ENCODE results near the gene TRIM34. TPM values are rescaled to one million over a fixed set of nuclear protein-coding genes. Genes with fewer than 3 reads are reported as not detected.
"Not testable (repeated sequence)": the region's sequence is repeated elsewhere in the genome, so short reads cannot be mapped to it uniquely, and the experiment has no call there.

TRIM34 gene
- total RNA-seq, 1 donor from 2014 or later, result 10.7 TPM

- no peak for DNase-seq (ENCODE audit: low read depth)
These were observed 59.3 kb downstream of the TRIM34 start for GRCh38 chr11:5684036-5684645.

DNA sequence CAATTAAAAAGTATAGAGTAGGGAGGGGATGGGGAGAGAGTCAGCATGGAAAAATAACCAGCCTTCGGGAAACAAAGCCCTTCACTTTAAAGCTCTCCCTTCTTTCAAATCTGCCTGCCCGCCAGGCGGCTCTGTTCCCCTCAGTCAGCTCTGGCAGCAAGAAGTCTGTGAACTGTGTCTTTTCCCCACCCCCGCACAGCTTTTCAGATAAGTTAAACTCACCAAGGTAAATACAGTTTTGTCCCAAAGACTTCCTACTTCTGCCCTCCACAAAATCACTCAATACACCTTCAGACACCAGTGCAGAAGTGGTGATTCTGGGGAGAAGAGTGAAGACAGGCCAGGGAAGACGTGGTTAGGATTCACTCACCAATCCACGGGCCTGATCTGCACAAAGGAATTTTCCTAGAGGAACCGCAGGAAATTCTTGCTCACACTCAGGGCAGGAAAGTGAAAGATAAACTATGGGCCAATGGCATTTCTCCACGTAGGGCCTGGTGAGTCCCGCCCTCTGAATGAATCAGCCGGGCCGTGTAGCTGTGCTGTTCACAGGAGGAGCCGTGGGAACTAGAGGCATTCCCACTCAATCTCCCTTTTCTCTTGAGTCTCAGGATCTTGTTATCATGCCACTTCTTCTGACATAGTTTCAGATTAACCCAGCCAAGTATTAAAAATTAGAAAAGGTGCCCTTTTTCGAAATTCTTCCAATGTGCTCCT is 60.0 kb downstream of the TRIM34 start, which contains the start of gene TRIM5:
Gene TRIM5, minus strand, starts transcription at position 429 of the 717 bp plus-strand sequence. CDS start 4,897 bp downstream, outside the sequence.
- peak; percentile 98 for DNase-seq (ENCODE audit: low read depth)

DNA sequence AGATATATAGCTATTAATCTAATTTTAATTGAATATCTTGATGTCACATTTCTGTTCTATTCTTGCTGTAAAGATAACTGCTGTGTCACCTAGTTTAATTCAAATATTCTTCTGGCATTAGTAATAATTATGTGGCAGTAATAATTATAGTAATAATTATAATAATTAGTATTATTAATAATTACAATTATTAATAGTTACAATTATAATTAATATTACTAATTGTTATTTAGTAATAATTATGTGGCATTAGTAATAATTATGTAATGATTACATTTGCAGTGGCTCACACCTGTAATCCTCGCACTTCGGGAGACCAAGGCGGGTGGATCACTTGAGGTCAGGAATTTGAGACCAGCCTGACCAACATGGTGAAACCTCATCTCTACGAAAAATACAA is 61.6 kb downstream of the TRIM34 start:
- DNase-seq (ENCODE audit: low read depth), result no peak

DNA sequence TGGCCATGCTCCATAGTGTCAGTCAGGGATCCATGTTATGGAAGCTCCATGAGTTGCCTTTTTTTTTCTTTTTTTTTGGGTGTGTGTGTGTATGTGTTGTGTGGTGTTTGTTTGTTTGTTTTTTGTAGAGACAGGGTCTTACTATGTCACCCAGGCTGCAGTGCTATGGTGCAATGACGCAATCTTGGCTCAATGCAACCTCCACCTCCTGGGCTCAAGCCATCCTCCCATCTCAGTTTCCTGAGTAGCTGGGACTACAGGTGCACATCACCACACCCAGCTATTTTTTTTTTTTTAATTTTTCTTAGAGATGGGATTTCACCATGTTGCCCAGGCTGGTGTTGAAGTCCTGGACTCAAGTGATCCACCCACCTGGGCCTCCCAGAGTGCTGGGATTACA is 63.7 kb downstream of the TRIM34 start:
- no peak for DNase-seq (ENCODE audit: low read depth)

- peak; percentile 96 for DNase-seq (ENCODE audit: low read depth)
These were observed 64.8 kb downstream of the TRIM34 start, which contains the start of gene TRIM22 for GRCh38 chr11:5689551-5689983. TSS of gene TRIM22 (plus strand) at chr11:5689790. CDS start at chr11:5696233, 6,443 bp downstream.

DNA sequence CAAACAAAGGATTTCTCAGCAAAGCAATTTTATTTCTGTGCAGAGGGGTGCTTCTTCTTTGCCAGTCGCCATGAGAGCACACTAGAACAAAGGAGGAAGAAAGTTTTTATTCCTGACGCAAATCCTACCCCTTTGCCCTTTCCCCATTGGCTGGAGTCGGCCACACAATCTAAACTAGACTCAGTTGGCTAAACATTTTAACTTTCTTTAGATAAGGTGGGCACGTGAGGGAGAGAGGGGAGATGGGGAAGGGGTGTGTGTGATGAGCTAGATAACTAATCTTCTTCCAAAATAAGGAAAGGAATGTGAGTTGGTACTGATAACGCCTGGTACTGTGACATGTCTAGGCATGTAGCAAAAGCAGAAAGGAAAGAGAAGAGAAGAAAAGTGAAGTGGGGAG is 65.4 kb downstream of the TRIM34 start:
- DNase-seq (ENCODE audit: low read depth), result no peak

GRCh38 chr11:5690736-5691135 is 65.9 kb downstream of the TRIM34 start:
- no peak for DNase-seq (ENCODE audit: low read depth)

DNA sequence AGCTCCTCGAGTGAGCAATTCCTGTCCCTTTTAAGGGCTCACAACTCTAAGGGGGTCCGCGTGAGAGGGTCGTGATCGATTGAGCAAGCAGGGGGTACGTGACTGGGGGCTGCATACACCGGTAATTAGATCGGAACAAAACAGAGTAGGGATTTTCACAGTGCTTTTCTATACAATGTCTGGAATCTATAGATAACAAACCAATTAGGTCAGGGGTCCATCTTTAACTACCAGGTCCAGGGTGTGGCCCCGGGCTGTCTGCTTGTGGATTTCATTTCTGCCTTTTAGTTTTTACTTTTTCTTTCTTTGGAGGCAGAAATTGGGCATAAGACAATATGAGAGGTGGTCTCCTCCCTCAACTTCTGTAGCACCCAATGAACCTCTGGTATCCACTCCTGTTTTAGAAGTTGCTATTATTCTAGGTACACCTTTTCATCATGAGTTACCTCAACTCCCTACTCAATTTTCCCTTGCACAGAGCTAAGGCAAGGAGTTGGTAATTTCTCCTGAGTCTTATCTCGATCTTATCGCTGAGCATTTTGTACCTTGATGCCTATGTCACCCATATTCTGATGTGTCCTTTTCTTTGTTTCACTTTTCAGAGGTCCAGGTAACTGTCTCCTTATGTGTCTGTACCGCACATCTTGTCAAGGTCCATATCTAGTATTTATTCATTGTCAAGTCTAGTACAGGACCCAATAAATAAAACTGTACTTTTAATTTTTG is 66.6 kb downstream of the TRIM34 start:
- DNase-seq (ENCODE audit: low read depth), result not testable (repeated sequence)

DNA sequence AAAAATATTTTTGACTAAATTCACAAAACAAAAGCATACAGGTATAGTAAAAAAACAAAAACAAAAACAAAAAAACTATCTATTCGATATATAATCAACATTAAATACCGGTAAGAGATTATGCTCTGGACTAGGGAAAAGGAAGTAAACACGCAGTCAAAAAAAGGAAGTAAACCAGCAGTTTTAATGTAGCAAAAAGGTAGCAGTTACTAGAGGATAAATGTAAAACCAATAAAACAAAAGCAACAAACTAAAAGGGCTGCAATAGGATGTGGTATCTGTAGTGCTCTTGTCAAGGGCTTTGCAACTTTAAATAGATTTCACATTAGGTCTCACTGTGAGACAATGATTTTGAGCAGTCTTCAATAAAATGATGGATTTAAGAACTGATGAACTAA is 67.2 kb downstream of the TRIM34 start:
- no peak for DNase-seq (ENCODE audit: low read depth)

Other genes with a start within 250 kb of the TRIM34 start
- gene OR51M1, start 241.2 kb upstream of the TRIM34 start, total RNA-seq, result not detected in 2 replicates
- not detected in 2 replicates for gene OR51Q1, start 202.9 kb upstream of the TRIM34 start, total RNA-seq
- 0.20 TPM in 1 of 2 replicates, not detected in the other for gene OR51I1, start 183.5 kb upstream of the TRIM34 start, total RNA-seq
- not detected in 2 replicates for gene OR51I2, start 175.7 kb upstream of the TRIM34 start, total RNA-seq
- gene OR52D1, start 136.3 kb upstream of the TRIM34 start, total RNA-seq, result 0.10 TPM in 1 of 2 replicates, not detected in the other
- gene UBQLN3, start 115.0 kb upstream of the TRIM34 start, total RNA-seq, result 0.05 TPM in 1 of 2 replicates, not detected in the other
- 0.30 TPM in 1 of 2 replicates, not detected in the other for gene UBQLNL, start 108.3 kb upstream of the TRIM34 start, total RNA-seq
- 0.10 TPM in 1 of 2 replicates, not detected in the other for gene OR52H1, start 76.5 kb upstream of the TRIM34 start, total RNA-seq
- gene OR52B6, start 44.1 kb upstream of the TRIM34 start, total RNA-seq, result not detected in 2 replicates
- 10.4 and 19.5 TPM in 2 replicates for gene TRIM6, start 28.4 kb upstream of the TRIM34 start, total RNA-seq
- gene TRIM5, start 60.1 kb downstream of the TRIM34 start, total RNA-seq, result 37.2 and 44.3 TPM in 2 replicates
- gene TRIM22, start 64.8 kb downstream of the TRIM34 start, total RNA-seq, result 148 and 284 TPM in 2 replicates
- gene OR56B1, start 111.4 kb downstream of the TRIM34 start, total RNA-seq, result not detected in 2 replicates
- gene OR52N4, start 129.2 kb downstream of the TRIM34 start, total RNA-seq, result not detected in 2 replicates
- gene OR52N5, start 158.4 kb downstream of the TRIM34 start, total RNA-seq, result not detected in 2 replicates
- not detected in 2 replicates for gene OR52N1, start 166.3 kb downstream of the TRIM34 start, total RNA-seq
- not detected in 2 replicates for gene OR52N2, start 183.9 kb downstream of the TRIM34 start, total RNA-seq
- not detected in 2 replicates for gene OR52E6, start 216.9 kb downstream of the TRIM34 start, total RNA-seq
- gene OR52E8, start 232.7 kb downstream of the TRIM34 start, total RNA-seq, result not detected in 2 replicates

Data from renal cortical epithelial cell (primary cell).